ENCODE data around the gene BORCS5.
A peak's percentile ranks its signal among the peaks of the same experiment; 100 is the strongest.
"Not testable (repeated sequence)": the region's sequence is repeated elsewhere in the genome, so short reads cannot be mapped to it uniquely, and the experiment has no call there.

BORCS5 gene

DNA sequence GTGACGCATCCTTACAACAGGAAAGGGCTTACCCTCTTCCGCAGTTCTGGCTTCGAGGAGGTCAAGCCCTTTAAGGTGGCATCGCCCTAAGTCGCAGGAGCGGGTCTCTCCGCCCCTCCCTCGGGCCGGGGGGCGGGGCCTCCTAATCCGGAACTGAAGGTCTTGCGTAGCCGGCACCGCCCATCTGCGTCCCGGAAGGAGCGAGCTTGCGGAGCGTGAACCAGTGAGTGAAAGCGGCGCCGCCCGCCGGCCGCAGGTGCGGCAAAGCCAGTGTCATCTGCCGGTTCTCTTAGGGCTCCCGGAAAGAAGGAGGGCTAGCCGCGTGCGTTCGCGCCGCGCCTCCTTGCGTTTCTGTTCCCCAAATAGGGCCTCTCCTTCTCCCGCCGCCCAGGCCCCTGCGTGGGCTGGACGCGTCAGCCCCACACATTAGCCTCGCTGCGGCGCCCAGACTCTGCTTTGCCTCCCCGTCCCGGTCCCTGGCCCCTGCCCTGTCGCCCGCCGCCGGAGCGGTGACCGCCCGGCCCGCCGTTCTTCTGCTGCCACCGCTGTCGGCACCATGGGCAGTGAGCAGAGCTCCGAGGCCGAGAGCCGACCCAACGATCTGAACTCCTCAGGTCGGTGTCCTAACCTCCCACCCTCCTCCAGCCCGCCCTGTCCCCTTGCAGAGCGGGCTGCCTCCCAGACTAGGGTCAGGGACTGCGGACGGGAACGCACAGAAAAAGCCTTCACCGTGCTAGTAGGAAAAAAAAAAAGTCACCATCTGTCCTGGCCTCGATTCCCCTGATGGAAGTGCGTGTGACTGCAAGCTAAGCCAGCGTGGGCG is at the start of gene BORCS5:
TSS of gene BORCS5 (plus strand) at position 183 of the 823 bp plus-strand sequence. CDS start at position 557, 374 bp downstream.
- peak within 1 kb of the TSS; percentile 94 for H3K27ac ChIP-seq
- TF ChIP-seq, protein P1, sequence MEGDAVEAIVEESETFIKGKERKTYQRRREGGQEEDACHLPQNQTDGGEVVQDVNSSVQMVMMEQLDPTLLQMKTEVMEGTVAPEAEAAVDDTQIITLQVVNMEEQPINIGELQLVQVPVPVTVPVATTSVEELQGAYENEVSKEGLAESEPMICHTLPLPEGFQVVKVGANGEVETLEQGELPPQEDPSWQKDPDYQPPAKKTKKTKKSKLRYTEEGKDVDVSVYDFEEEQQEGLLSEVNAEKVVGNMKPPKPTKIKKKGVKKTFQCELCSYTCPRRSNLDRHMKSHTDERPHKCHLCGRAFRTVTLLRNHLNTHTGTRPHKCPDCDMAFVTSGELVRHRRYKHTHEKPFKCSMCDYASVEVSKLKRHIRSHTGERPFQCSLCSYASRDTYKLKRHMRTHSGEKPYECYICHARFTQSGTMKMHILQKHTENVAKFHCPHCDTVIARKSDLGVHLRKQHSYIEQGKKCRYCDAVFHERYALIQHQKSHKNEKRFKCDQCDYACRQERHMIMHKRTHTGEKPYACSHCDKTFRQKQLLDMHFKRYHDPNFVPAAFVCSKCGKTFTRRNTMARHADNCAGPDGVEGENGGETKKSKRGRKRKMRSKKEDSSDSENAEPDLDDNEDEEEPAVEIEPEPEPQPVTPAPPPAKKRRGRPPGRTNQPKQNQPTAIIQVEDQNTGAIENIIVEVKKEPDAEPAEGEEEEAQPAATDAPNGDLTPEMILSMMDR (conservative IDR thresholded peaks at IDR 0.05), result peak; percentile 43

DNA sequence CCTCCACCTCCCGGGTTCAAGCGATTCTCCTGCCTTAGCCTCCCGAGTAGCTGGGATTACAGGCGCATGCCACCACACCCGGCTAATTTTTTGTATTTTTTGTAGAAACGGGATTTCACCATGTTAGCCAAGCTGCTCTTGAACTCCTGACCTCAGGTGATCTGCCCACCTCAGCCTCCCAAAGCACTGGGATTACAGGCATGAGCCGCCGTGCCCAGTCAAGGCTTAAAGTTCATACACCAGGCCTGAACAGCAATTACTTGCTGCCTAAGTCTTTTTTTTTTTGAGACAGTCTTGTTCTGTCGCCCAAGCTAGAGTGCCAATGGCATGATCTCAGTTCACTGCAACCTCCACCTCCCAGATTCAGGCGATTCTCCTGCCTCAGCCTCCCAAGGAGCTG is 46.2 kb upstream of the BORCS5 start:
- not testable (repeated sequence) for H3K27ac ChIP-seq

DNA sequence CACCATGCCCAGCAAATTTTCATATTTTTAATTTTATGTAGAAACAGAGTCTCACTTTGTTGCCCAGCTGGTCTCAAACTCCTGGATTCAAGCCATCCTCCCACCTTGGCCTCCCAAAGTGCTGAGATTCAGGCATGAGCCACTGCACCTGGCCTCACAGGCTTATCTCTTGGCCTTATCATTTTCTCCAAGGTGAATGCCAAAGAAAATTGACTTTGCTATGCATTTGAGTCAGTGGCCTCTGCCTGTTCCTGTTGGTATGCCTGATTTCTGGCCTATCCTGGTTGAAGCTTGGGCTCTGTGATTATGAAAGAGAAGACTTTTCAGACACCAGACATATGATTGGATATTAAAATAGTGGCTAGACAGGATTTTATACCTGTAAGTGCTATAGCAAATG is 41.0 kb upstream of the BORCS5 start:
- H3K27ac ChIP-seq, result no peak overlapping the region
- TF ChIP-seq, protein P1 (conservative IDR thresholded peaks at IDR 0.05), result no peak

DNA sequence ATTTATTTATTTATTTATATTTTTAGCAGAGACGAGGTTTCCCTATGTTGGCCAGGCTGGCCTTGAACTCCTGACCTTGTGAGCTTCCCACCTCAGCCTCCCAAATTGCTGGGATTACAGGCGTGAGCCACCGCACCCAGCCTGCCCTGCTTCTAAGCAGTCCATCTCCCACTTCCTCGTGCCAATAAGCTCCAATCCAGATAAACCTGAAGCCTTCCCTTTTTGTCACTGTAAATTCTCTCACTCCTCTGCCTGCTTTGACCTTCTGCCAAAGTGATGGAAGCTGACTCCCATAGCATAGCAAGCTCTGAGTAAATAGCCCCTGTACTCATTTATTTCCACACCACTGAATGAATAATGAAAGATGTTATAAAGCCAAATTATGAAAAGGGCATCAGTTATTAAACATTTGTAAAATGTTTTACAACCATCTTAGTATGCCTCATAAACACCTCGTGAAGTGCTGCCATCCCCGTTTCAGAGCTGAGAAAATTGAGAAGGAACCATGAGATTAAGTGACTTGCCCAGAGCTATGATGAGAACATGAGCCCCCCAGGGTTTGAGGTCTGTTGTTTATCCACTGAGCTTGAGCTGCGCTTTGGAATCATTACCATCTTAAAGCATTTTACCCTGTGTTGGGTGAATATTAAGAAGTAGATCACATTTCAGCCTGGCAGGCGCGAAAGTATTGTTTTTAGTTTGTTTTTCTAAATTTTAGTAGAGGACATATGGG is 37.3 kb upstream of the BORCS5 start:
- H3K27ac ChIP-seq, result peak overlapping the region; percentile 75
- TF ChIP-seq, protein P1 (conservative IDR thresholded peaks at IDR 0.05), result no peak

DNA sequence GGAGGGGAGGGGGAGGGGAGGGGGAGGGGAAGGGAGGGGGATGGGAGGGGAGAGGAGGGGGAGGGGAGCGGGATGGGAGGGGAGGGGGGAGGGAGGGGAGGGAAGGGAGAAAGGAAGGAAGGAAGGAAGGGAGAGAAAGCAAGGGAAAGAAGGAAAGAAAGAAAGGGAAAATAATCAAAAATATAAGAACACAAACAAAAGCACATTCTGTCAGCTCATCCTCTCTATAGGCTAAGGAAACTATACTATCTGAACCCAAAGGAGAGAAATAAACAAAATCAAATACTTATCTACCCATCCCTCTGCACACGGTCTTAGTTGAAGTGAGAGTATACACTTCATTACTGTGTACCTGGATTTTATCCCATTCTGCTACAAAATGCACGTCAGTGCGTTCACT is 33.8 kb upstream of the BORCS5 start:
- TF ChIP-seq, protein P1 (conservative IDR thresholded peaks at IDR 0.05), result no peak
- no peak overlapping the region for H3K27ac ChIP-seq

DNA sequence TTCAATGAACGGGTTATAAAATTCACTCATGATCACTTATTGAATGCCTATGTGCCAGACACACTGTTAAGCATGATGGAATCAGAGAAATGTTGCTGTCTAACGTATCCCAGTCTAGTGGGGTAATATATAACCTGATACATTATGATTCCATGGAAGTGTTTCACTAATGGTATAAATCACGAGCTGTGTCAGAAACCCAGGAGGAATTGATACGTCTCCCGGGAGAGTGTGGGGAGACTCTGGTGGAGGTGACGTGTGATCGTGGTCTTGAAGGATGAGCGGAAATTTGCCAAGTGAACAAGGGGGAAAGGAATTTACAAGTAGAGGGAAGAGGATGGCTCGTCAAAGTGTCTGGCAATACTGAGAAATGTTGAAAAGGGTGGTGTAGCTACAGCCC is 33.3 kb upstream of the BORCS5 start:
- TF ChIP-seq, protein P1 (conservative IDR thresholded peaks at IDR 0.05), result no peak
- no peak overlapping the region for H3K27ac ChIP-seq

DNA sequence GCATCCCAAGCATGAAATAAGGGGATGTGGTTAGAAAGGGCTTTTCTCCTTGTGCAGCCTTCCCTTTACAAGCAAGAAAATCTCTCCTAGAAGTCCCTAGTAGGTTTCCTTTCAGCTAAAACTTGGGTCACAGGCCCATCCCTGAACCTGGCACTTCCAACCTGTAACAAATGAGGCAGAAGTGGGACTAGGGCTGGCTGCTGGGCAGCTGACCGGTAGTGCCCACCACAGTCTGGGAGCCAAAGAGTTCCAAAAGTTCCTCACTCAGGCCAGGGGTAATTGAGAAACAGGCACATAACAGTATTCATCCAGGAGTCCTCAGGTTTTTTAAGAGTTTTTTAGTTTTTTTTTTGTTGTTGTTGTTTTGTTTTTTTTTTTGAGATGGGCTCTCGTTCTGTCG is 30.6 kb upstream of the BORCS5 start:
- TF ChIP-seq, protein P1 (conservative IDR thresholded peaks at IDR 0.05), result no peak
- H3K27ac ChIP-seq, result no peak overlapping the region

All from VCaP (cell line).